ELF-1 (cell line): Measurements from ENCODE around the gene MARK1.

Experiments
- DNase-seq: peaks from one replicate; pipeline ENCODE4 v3.0.0-alpha.2; 2016; ENCODE audit warnings: low read depth, low spot score

MARK1 gene

DNA sequence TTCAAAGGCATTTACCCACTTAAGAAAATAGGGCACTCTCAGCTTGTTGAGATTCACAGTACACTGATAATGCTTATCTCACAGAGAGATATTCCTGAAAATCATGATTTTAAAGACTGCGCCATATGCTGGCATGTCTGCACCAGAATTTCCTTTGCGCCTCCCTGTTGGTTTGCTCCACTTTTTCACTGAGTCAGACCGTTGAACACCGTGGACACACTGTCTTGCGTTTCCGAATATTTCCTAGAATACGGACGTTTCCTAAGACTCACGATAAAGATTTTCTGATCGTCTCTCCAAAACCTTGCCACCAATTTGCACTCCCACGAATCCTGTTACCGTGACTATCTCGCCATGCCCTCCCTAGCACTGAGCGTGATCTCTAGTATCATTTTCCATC, 161.7 kb downstream of the MARK1 start:
- no peak for DNase-seq

DNA sequence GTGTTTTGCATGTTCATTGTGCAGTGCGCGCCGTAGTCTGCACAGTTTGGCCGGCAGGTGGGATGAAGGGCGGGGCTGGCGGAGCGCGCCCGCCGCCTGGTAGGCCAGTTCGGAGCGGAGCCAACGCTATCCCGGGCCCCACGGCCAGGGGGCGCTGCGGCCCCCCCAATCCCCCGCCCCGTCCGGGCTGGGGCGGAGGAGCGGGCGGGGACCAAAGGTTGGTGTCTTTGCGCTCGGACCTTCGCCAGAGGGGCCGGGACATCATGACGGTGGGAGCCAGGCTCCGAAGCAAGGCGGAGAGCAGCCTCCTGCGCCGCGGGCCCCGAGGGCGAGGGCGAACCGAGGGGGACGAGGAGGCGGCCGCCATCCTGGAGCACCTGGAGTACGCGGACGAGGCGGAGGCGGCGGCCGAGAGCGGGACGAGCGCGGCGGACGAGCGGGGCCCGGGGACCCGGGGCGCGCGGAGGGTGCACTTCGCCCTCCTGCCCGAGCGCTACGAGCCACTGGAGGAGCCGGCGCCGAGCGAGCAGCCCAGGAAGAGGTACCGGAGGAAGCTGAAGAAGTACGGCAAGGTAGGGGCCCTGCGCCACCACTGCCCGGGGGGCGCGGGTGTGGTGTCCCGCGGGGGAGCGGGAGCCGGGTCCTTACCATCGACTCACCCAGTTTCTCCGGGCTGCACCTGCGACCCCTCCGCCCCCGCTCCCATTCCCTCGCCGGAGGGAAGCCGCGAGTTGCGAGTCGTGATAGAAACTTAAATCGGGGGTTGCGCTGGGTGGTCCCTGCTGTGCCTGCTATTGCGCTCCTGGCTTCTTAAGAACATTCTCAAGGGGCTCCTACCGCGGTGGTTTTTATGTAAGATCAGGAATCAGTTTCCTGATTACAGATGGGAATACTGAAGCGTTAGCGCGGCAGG, 162.5 kb downstream of the MARK1 start, which contains the start of gene C1orf115:
Gene C1orf115, plus strand, starts transcription at position 224 of the 913 bp plus-strand sequence. Its CDS starts 40 bp downstream, at position 264.
- DNase-seq = peak; percentile 93

DNA sequence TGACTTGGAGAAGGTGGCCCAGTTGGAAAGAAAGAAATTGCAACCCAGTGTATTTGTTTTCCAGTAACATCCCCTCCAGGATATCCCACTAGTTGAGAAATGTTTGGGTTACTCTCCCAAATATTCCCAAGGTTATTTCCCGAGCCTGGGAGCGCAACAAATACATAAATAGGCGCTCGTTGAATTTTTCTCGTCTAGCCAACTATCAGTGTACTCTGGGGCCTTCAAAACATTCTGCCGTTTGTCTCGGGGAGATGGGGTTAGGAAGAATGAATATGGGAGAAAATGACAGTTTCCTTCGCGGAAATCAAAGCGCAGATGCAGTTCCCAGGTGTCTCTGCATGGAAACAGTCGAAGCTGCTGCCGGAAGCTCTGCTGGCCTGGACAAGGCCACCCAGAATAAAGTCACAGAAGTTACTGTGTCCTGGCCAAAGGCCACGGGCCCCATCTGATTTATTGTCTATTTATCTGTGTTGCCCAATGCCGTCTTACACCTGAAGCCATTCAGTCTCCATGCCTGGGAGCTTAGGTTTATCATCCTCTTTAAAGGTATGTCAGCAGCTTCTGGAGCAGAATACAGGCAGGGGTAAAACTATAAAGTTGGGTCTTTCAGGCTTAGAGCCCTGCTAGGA, 163.2 kb downstream of the MARK1 start:
- no peak for DNase-seq

DNA sequence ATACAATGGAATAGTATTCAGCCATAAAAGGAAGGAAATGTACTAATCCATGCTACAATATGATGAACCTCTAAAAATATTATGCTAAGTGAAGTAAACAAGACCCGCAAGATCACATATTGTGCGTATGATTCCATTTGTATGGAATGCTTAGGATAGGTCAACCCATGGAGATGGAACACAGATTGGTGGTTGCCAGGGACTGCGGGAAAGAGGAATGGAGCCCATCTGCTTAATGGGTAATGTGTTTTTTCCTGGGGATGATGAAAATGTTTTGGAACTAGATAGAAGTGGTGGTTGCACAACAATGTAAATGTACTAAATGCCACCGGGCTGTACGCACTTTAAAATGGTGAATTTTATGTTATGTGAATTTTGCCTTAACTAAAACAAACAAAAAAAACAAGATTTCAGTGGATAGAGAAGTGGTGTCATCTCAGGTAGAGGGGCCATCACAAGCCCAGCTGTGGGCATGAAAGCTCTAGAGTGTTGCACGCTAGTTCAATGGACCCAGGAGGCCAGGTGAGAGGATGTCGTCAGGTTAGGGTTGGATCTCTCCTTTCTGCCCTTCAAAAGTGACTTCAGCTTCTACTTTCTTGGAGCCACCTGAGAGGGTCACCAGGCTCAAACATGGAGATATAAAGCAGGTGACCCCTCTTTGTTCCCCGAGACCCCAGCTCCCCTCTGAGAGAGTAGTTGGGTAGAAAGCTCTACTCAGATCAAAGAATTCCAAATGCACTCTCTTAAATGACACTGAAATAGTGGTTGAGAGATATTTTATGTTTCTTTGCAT, 164.7 kb downstream of the MARK1 start:
- no peak for DNase-seq

DNA sequence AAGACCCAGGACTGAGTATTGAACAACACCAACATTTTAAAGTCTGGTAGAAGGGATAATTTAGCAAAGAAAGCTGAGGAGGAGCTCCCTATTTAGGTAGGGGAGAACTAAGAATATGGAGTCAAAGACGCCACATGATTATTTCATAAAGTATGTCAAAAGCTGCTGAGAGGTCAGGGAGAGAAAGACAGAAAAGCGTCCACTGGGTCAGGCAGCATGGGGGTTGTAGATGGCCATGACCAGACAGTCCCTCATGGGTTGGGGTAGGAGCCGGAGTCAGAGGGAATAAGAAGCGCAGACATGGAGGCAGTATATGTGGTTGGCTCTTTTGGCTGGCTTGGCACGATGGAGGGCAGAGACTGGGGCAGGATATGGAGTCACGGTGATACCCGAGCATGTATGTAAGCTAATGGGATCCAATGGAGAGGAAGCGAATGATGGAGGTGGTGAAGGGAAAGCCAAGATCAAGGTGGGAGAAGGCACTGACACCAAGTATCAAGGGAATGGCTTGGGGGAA, 167.0 kb downstream of the MARK1 start:
- no peak for DNase-seq

DNA sequence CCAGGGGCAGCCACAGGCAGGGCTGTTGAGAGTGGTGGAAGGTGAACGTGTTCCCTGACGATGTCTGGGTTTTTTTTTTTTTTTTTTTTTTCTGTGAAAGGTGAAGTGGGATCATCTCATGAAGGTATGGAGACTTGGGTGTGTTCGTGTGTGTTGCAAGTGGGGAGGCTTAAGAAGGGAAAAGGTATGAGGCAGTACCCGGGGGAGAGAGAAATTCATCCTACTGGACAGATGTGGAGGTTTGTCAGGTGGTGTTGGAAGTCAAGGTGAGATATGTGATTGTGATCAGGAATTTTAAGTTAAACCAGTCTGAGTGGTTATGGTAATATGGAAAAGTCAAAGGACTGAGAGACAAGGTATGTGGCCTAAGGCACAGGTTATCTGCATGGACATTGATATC, 167.5 kb downstream of the MARK1 start:
- no peak for DNase-seq

DNA sequence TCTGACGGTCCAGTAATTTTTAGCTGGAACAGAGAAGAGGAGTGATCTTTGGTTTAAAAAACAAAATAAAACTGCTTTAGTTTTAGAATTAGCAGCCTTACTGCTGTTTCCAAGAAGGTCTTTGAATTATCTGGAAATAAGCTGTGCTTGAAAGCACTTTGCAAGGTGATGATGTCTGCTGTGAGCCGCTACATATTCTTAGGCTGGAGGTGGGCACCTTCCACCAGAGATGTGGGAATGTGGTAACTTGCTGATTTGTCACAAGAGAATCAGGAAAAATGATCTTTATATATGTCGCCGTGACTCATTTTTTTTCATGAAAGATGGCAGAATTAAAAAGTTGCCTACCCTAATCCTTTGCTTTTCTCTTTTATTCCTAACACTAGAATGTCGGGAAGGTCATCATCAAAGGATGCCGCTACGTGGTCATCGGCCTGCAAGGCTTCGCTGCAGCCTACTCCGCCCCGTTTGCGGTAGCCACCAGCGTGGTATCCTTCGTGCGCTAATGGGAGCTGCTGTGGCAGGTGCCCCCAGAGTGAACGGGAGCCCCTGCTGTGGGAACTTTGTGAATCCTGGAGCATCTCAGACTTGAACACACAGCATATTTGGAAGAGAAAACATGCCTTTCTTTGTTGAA, 168.4 kb downstream of the MARK1 start:
- no peak for DNase-seq

DNA sequence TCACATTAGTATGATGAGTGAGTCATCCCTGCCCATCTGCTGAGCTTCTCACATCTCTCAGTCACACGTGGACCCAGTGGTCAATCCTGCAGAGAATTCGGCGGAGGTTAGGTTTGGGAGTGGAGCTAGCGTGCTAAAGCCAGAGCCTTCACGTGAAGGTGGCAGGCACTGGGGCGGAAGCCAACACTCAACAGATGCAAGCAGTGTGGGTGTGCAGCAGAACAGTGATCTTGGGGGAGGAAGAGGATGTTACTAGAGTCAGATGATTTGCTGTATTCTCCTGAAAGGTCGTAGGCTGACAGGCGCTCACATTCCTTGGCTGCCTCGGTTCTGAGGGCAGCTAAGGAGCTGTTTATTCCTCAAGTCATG, 168.9 kb downstream of the MARK1 start:
- no peak for DNase-seq

DNA sequence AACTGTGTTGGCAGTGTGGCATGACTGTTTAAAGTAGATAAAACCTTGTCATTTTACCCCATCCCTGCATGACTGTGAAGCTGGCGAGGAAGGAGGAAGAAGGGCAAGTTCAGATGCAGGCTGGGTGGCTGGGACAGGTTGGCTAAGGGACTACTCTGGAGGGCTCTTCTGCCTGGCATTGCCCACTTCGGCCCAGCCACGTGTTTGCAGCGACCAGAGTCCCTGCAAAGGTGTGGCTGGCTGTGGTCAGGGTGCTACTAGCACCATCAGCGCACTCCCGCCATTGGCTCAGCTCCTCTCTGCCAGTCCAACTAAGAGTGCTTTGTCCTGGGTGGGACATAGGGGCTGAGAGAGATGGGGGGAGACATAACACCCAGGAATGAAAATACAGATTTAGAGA, 169.4 kb downstream of the MARK1 start:
- DNase-seq = no peak

DNA sequence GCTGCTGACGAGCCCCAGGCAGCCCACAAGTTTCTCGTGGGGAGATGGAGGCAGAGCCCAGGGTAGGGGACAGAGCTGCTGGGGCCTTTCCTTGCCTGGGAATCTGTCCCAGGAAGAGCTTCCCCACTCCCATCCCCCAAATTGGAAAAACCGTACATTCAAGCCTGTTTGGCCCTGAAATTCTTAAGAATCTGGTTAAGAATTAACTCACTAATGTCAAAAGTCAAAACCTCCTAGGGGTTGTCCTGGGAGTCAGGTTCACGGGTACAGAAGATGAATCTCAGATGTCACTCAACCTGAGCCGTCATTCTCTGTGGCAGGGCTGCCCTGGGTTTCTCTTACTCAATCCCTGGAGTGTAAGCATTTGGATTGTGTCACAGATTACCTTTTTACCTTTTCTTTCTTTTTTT, 170.7 kb downstream of the MARK1 start:
- DNase-seq = no peak

DNA sequence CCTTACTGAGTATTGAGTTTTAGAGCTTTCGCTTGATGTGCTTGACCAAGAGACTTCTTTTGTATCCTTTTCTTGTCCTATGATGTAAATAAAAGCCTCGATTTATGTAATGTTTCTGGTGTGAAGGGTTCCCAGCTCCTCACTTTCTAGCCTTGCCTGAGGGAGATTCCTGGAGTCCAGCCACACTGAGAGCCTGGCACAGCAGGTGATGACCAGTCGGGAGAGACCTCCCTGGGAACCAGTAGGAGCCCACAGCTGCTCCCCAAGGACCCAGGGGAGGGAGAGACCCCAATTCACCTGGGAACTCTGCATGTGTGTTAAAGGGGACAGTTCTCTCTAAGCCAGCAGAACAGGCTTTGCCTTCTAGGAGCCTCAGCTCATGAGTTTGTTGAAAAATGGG, 171.1 kb downstream of the MARK1 start:
- peak; percentile 48 for DNase-seq

DNA sequence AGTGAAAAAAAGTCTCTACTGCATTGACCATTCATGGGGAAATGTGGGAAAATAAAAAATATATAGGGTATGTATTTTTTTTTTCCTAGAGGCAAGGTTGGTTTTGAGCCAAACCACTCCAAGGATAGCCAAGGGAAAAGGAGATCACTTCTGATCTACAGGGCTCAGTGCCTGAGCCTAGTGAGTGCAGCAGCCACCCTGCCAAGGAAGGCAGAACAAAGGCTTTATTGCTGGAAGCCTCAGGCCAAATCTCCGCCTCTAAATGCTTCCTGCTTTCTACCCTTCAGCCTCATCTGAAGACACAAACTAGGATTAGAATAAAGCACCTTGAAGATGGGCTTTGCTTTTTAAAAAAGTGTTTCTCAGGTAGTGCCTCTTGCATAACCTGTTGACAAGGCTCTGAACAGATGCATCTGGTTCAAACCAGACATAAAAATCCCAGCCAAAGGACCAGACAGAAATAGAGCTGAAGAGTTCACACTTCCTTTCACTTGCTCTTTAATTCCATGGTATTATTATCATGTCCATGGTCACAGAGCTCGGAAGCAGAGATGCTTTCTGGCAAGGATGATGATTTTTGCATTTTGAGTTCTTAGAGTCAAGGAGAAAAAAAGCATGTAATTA, 172.7 kb downstream of the MARK1 start:
- peak; percentile 85 for DNase-seq

DNA sequence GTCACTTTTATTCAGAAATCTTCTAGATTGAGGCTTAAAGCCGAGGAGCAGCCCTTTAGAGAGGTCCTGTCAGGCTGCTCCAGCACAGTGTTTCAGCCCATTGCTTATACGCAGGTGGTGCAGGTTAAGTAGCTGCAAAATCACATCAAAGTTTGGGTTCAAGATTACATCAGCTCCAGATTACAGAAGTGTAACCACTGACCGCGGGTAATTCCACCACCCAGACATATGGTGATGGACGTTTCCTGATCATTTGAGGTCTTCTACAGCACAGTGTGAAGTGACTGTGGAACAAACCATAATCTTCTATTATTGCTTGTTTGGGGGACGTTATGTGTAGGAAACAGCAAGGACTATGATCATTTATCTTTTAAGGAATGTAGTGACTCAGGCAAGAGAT, 174.0 kb downstream of the MARK1 start:
- DNase-seq = no peak

DNA sequence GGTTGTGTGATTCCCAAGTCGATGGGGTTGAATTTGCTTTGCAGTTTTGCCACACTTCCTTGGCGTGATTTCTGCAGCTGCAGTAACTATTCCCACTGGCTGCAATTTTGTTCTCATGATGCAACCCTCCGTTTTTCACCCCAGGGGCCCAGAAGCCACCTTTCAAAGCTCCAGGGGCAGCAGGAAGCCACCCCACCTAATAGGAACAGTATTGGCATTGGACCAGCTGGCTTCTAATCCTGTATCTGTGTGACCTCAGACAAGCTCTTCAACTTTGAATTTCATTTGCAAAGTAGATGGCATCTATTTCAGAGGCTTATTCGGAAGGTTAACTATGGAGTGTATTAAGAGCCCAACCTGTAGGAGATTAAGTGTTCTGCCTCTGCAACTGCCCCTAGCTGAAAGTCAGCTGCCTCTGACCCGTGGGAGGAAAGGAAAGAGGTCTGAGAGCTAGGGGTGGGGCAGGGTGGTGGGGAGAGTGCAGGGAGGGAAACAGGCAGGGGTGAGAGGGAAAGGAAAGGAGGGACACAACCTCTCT, 174.9 kb downstream of the MARK1 start:
- DNase-seq = no peak

DNA sequence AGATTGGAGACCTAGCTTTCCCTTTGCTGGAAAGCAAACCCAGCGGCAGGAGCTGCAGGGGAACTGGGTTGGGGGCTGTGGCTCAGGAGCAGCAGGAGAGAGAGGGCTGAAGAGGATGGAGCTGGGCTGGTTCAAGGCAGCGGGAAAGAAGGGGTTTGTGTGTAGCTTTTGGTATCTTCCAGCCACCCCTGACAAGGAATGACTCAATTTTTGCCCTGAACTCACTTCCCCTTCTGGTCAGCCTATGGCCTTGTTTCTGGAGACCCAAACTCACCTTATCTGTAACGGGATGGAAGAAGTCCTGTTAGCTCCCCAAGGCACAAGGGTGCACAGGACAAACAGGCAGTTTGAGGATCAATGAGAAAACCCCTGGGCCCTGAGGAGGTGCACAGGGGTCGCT, 175.4 kb downstream of the MARK1 start:
- DNase-seq = no peak

DNA sequence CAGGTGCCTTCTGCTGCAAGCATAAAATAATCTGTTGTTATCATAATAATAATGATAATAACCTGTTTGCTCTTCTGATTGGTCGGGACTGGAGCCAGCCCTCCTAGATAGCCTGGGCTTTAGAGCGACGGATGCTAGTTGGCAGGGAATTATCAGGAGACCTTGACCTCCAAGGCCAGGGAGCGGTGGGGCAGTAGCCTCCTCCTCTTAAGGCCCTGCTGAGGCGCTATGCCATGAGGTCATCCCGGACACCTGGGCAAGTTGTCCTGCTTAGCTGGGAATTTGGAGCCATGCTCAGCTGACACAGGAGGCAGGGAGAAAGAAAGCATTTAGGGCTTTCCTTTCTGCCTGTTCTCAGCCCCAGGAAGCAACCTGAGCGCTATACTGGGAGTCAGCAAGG, 177.8 kb downstream of the MARK1 start:
- DNase-seq = no peak

DNA sequence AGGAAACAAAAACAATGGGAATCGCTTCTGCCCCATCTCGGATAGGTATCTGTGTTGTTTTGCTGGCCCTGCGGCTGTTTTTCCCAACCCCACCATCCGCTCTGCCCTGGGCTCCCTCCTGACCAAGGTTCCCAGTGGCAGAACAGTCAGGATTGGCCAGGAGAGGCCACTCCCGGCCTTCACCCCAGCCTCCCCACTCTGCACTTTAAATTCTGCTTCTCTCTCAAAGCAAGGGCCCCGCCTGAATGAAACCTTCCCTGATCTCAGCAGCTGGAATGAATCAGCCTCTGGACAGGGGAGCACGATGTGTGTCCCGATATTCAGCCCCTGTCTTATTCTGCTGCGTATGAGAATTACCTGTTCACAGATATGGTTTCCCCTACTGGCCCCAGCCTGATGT, 178.5 kb downstream of the MARK1 start:
- no peak for DNase-seq

DNA sequence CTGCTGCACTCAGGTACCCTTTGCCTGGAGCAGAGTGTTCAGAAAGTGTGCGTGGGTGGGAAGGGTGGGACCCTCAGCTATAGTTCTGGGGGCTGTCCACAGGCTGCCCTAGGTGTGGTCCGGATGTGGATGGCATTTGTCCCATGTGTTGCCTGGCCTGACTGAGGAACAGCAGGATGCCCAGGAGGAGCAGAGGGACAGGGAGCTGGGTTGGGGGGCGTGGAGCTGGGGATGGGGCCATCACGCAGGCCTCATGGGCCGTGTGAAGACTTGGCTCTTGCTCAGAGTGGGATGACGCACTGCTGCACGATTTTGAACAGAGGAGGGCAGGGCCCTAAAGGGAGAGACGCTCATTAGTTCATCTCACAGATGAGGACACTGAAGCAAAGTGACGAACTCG, 179.2 kb downstream of the MARK1 start:
- no peak for DNase-seq

DNA sequence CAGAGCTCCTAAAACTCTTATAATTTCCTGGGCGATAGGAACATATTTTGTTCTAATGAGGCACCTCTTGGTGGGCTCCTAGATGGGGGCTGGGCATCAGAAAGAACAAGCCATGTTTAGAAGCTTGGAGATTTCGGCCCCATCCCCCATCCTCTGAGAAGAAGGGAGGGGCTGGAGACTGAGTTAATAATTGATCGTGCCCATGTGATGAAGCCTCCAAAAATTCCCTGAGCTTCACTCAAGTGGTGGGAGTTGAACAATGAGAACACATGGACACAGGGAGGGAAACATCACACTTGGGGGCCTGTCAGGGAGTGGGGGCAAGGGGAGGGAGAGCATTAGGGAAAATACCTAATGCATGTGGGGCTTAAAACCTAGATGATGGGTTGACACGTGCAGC, 180.3 kb downstream of the MARK1 start:
- no peak for DNase-seq

DNA sequence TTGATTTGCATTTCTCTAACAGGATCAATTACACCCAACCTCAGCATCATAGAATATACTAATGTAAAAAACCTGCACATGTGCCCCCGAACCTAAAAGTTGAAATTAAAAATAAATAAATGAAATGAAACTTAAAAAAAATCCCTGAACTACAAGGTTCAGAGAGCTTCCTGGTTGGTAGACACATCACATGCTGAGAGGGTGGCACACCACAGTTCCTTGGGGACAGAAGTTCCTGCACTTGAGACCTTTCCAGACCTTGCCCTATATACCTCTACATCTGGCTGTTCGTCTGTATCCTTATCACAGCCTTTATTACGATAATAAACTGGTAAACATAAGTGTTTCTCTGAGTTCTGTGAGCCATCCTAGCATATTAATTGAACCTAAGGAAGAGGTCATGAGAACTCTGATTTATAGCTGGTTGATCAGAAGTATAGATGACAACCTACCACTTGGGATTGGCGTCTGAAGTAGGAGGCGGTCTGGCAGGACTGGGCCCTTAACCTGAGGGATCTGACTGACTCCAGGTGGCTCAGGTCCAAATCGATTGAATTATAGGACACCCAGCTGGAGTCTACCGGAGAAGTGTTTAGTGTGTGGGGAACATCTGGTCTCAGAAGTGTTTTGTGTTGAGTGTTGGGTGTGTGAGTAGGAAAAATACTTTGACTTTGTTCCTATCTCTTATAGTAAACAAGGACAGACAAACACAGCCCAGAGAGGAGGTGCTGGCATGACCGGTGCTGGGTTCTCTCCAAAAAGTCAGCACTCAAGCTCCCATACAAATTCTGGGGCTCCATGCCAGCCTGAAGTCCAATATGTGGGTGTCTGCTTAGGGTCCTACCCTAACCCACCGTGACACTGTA, 181.2 kb downstream of the MARK1 start:
- no peak for DNase-seq
